SK-N-SH (cell line): ENCODE data around the gene NBR1. TPM values are rescaled to one million over a fixed set of nuclear protein-coding genes. Genes with fewer than 3 reads are reported as not detected.

Experiments used
- CTCF ChIA-PET: fragments of 300-600, 350-600 bp; formaldehyde crosslinking; extraction: SDS; loops from one replicate; lab custom pipeline; 2021; lab: Yijun Ruan, JAX
- POLR2A ChIA-PET: fragments of 350-600 bp; sonication (Branson Sonifier 250); formaldehyde crosslinking; extraction: SDS; loops from one replicate; lab custom pipeline; 2020; ENCODE audit warnings: antibody characterized with exemption, inconsistent platforms; lab: Yijun Ruan, JAX
- DNase-seq: peaks from one replicate; pipeline ENCODE4 v3.0.0; 2012
- H2AFZ ChIP-seq: fragments of 200-600 bp; sonication (generic); 2 replicates; pipeline ENCODE4 v1.8.1; 2016; ENCODE audit warnings: antibody characterized with exemption, mild to moderate bottlenecking, low read depth
- H3F3A ChIP-seq: fragments of 200-600 bp; sonication (generic); replicated peaks from 2 replicates; pipeline ENCODE3; 2016; ENCODE audit warnings: antibody characterized with exemption, mild to moderate bottlenecking; ENCODE audit not compliant: insufficient read depth
- H3K27ac ChIP-seq, 2 experiments: fragments of 200-500 bp in 1 of 2; fragments of 200-600 bp in 1 of 2; sonication (Bioruptor generic) in 1 of 2; sonication (generic), shearing (Covaris generic) in 1 of 2; 2 replicates each; pipeline versions ENCODE4 v1.5.1 to v1.6.1; 2014 to 2016; ENCODE audit warnings: low read depth in 2 of 2, inconsistent platforms in 1 of 2, low read length in 1 of 2, mild to moderate bottlenecking in 1 of 2, mixed read lengths in 1 of 2
- H3K27me3 ChIP-seq: fragments of 200-600 bp; sonication (generic), shearing (Covaris generic); 2 replicates; pipeline ENCODE4 v1.6.1; 2016; ENCODE audit warnings: mixed run types; ENCODE audit not compliant: insufficient read depth
- H3K36me3 ChIP-seq, 2 experiments: fragments of 200-500 bp in 1 of 2; fragments of 200-600 bp in 1 of 2; sonication (Bioruptor generic) in 1 of 2; sonication (generic) in 1 of 2; replicated peaks in 1 of 2; 2 replicates each; pipeline versions ENCODE3 to v1.5.1; 2014 to 2016; ENCODE audit warnings: low read length in 1 of 2, mild to moderate bottlenecking in 1 of 2; ENCODE audit not compliant: insufficient read depth in 2 of 2, control insufficient read depth in 1 of 2
- H3K4me1 ChIP-seq, 2 experiments: fragments of 200-500 bp in 1 of 2; fragments of 200-600 bp in 1 of 2; sonication (Bioruptor generic) in 1 of 2; sonication (generic), shearing (Covaris generic) in 1 of 2; 2 replicates each; pipeline versions ENCODE4 v1.5.1 to v1.6.1; 2014 to 2016; ENCODE audit warnings: low read depth in 1 of 2, low read length in 1 of 2, mixed run types in 1 of 2; ENCODE audit not compliant: insufficient read depth in 2 of 2, control insufficient read depth in 1 of 2
- H3K4me2 ChIP-seq: fragments of 200-600 bp; sonication (generic), shearing (Covaris generic); 2 replicates; pipeline ENCODE4 v1.6.1; 2017; ENCODE audit warnings: mixed run types
- H3K4me3 ChIP-seq, 2 experiments: fragments of 200-500 bp in 1 of 2; fragments of 200-600 bp in 1 of 2; sonication (Bioruptor generic) in 1 of 2; sonication (generic), shearing (Covaris generic) in 1 of 2; 2 replicates each; pipeline versions ENCODE4 v1.5.1 to v1.8.1; 2014 to 2016; ENCODE audit warnings: low read depth in 2 of 2, inconsistent platforms in 1 of 2, low read length in 1 of 2, mild to moderate bottlenecking in 1 of 2, mixed read lengths in 1 of 2, moderate library complexity in 1 of 2
- H3K79me2 ChIP-seq: fragments of 200-600 bp; sonication (generic); 2 replicates; pipeline ENCODE4 v1.8.1; 2017; ENCODE audit warnings: mild to moderate bottlenecking; ENCODE audit not compliant: insufficient read depth
- H3K9ac ChIP-seq: fragments of 200-600 bp; sonication (generic); 2 replicates; pipeline ENCODE4 v1.6.1; 2017; ENCODE audit warnings: mixed run types
- H3K9me2 ChIP-seq: fragments of 200-600 bp; sonication (generic); 2 replicates; pipeline ENCODE4 v1.6.1; 2017; ENCODE audit warnings: mixed run types
- H3K9me3 ChIP-seq: fragments of 200-600 bp; sonication (generic); 2 replicates; pipeline ENCODE4 v1.6.1; 2017; ENCODE audit warnings: mixed run types, mild to moderate bottlenecking, moderate library complexity
- H4K20me1 ChIP-seq: fragments of 200-600 bp; sonication (generic); 2 replicates; pipeline ENCODE4 v1.6.1; 2017; ENCODE audit warnings: mild to moderate bottlenecking, mixed run types; ENCODE audit not compliant: insufficient read depth
- EZH2phosphoT487 ChIP-seq: fragments of 200-600 bp; sonication (generic); IDR thresholded peaks from 2 replicates; pipeline ENCODE4 v1.6.1; 2017; ENCODE audit warnings: low read depth, mixed run types, mild to moderate bottlenecking, antibody characterized with exemption, moderate library complexity, borderline replicate concordance
- FOXM1 ChIP-seq: IDR thresholded peaks from 2 replicates; pipeline ENCODE4 v1.4.0; 2012; ENCODE audit warnings: low read depth, mild to moderate bottlenecking
- GABPA ChIP-seq: IDR thresholded peaks from 2 replicates; pipeline ENCODE4 v1.4.0; 2012; ENCODE audit warnings: low read depth, mild to moderate bottlenecking
- JUND ChIP-seq: IDR thresholded peaks from 2 replicates; pipeline ENCODE4 v1.4.0; 2012
- MXI1 ChIP-seq: IDR thresholded peaks from 2 replicates; pipeline ENCODE4 v1.6.1; 2012; ENCODE audit warnings: mild to moderate bottlenecking, low read depth, low read length, improper control_type of control experiment
- NFIC ChIP-seq: IDR thresholded peaks from 2 replicates; pipeline ENCODE4 v1.4.0; 2012; ENCODE audit warnings: borderline replicate concordance
- POLR2AphosphoS5 ChIP-seq: IDR thresholded peaks from 2 replicates; pipeline ENCODE4 v1.6.1; 2012; ENCODE audit warnings: low read depth, low read length
- SIN3A ChIP-seq: IDR thresholded peaks from 2 replicates; pipeline ENCODE4 v1.6.1; 2012; ENCODE audit warnings: low read depth, mild to moderate bottlenecking, low read length, moderate library complexity, borderline replicate concordance
- SMC3 ChIP-seq: IDR thresholded peaks from 2 replicates; pipeline ENCODE4 v1.6.1; 2012; ENCODE audit warnings: low read depth, low read length, improper control_type of control experiment
- WGBS: methylation state at CpG from one replicate; pipeline ENCODE4 v1.1.6; 2017; ENCODE audit warnings: low lambda C conversion rate; 5-methylcytosine and 5-hydroxymethylcytosine counted together
- polyA plus RNA-seq, 3 experiments: library from polyadenylated mRNA; depleted of rRNA; stranded (reverse); fragments of >200 nt; gene quantifications; 2 replicates each; pipeline ENCODE4 v1.2.3, GENCODE V29; 2012
- TF ChIP-seq, protein P1 (sequence below): fragments of 150-350 bp; IDR thresholded peaks from 2 replicates; pipeline ENCODE4 v1.6.1; 2017; ENCODE audit warnings: antibody characterized with exemption, low read length, low read depth, borderline replicate concordance
- TF ChIP-seq, protein P2 (sequence below): IDR thresholded peaks from 2 replicates; pipeline ENCODE4 v1.4.0; 2012; ENCODE audit warnings: low read depth, borderline replicate concordance
- TF ChIP-seq, protein P3 (sequence below): IDR thresholded peaks from 2 replicates; pipeline ENCODE4; 2012
- TF ChIP-seq, protein P4 (sequence below): IDR thresholded peaks from 2 replicates; pipeline ENCODE4 v1.6.1; 2012; ENCODE audit warnings: mild to moderate bottlenecking, low read depth, low read length, moderate library complexity
- TF ChIP-seq, protein P5 (sequence below): IDR thresholded peaks from 2 replicates; pipeline ENCODE4 v1.4.0; 2012; ENCODE audit warnings: low read depth, borderline replicate concordance

NBR1 gene
- polyA plus RNA-seq, 1 of the 3 experiments (the other 2 are of a cell fraction): 41.4 TPM

DNA sequence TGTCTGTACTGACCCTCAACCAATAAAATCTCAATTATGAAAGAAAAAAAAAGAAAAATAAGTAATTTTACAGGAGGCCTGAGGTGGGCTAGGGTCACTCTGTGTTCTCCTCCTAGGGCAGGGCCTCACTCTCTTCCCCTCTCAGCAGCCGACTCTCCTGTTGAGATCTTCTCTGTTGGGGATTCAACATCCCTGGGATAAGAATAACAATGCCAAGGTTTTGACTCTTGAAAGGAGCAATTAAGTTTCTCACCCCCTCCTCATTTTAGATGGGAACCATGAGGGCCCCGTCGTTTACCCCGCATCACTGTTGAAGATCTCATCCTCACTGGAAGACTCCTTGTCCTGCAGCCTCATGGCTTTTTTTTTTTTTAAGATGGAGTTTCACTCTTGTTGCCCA lies 24.4 kb upstream of the NBR1 start:
- Histone ChIP-seq H3K27me3 (no peaks in the 10 kb centered on the region), H3K9ac (no peak overlapping the region), H4K20me1 (no peaks in the 10 kb centered on the region), H3K9me3 (no peaks in the 10 kb centered on the region), H3K9me2 (no peaks in the 10 kb centered on the region), H3K4me1 (no peaks in the 10 kb centered on the region), H3K27ac (no peak overlapping the region), H3K4me2 (no peak overlapping the region), H3K36me3 (peaks cover 2 to 3% of the 10 kb centered on the region in 2 experiments), H3F3A (no peaks in the 10 kb centered on the region), H3K4me3 (no peak overlapping the region), H2AFZ (no peak overlapping the region), H3K79me2 (no peaks in the 10 kb centered on the region; the same call in 1 of the 2 replicates)
- POLR2A ChIA-PET: no interaction called here
- DNase-seq: no peak
- 94% methylated on average over 4 of the region's 4 CpGs for WGBS
- TF ChIP-seq, protein P1, sequence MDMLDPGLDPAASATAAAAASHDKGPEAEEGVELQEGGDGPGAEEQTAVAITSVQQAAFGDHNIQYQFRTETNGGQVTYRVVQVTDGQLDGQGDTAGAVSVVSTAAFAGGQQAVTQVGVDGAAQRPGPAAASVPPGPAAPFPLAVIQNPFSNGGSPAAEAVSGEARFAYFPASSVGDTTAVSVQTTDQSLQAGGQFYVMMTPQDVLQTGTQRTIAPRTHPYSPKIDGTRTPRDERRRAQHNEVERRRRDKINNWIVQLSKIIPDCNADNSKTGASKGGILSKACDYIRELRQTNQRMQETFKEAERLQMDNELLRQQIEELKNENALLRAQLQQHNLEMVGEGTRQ: no peak
- TF ChIP-seq, protein P2, sequence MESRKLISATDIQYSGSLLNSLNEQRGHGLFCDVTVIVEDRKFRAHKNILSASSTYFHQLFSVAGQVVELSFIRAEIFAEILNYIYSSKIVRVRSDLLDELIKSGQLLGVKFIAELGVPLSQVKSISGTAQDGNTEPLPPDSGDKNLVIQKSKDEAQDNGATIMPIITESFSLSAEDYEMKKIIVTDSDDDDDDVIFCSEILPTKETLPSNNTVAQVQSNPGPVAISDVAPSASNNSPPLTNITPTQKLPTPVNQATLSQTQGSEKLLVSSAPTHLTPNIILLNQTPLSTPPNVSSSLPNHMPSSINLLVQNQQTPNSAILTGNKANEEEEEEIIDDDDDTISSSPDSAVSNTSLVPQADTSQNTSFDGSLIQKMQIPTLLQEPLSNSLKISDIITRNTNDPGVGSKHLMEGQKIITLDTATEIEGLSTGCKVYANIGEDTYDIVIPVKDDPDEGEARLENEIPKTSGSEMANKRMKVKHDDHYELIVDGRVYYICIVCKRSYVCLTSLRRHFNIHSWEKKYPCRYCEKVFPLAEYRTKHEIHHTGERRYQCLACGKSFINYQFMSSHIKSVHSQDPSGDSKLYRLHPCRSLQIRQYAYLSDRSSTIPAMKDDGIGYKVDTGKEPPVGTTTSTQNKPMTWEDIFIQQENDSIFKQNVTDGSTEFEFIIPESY: no peak
- TF ChIP-seq EZH2phosphoT487 (no peak), NFIC (no peak), SMC3 (no peak), MXI1 (no peak), FOXM1 (no peak), POLR2AphosphoS5 (no peak), SIN3A (no peak), JUND (no peak), GABPA (no peak)
- TF ChIP-seq, protein P3, sequence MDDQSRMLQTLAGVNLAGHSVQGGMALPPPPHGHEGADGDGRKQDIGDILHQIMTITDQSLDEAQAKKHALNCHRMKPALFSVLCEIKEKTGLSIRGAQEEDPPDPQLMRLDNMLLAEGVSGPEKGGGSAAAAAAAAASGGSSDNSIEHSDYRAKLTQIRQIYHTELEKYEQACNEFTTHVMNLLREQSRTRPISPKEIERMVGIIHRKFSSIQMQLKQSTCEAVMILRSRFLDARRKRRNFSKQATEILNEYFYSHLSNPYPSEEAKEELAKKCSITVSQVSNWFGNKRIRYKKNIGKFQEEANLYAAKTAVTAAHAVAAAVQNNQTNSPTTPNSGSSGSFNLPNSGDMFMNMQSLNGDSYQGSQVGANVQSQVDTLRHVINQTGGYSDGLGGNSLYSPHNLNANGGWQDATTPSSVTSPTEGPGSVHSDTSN: no peak
- TF ChIP-seq, protein P4, sequence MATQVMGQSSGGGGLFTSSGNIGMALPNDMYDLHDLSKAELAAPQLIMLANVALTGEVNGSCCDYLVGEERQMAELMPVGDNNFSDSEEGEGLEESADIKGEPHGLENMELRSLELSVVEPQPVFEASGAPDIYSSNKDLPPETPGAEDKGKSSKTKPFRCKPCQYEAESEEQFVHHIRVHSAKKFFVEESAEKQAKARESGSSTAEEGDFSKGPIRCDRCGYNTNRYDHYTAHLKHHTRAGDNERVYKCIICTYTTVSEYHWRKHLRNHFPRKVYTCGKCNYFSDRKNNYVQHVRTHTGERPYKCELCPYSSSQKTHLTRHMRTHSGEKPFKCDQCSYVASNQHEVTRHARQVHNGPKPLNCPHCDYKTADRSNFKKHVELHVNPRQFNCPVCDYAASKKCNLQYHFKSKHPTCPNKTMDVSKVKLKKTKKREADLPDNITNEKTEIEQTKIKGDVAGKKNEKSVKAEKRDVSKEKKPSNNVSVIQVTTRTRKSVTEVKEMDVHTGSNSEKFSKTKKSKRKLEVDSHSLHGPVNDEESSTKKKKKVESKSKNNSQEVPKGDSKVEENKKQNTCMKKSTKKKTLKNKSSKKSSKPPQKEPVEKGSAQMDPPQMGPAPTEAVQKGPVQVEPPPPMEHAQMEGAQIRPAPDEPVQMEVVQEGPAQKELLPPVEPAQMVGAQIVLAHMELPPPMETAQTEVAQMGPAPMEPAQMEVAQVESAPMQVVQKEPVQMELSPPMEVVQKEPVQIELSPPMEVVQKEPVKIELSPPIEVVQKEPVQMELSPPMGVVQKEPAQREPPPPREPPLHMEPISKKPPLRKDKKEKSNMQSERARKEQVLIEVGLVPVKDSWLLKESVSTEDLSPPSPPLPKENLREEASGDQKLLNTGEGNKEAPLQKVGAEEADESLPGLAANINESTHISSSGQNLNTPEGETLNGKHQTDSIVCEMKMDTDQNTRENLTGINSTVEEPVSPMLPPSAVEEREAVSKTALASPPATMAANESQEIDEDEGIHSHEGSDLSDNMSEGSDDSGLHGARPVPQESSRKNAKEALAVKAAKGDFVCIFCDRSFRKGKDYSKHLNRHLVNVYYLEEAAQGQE: no peak
- TF ChIP-seq, protein P5, sequence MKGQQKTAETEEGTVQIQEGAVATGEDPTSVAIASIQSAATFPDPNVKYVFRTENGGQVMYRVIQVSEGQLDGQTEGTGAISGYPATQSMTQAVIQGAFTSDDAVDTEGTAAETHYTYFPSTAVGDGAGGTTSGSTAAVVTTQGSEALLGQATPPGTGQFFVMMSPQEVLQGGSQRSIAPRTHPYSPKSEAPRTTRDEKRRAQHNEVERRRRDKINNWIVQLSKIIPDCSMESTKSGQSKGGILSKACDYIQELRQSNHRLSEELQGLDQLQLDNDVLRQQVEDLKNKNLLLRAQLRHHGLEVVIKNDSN: no peak
- CTCF ChIA-PET: no interaction called here
